Liver (tissue), 9 donors: ENCODE data around the gene POLA1. TPM values are rescaled to one million over a fixed set of nuclear protein-coding genes. Genes with fewer than 3 reads are reported as not detected.

Experiments used
- DNase-seq: peaks from one replicate; pipeline ENCODE4 v3.0.0-alpha.2; 2017; ENCODE audit warnings: low spot score
- H3K27ac ChIP-seq, 2 donors: one replicate each; pipeline ENCODE4 v1.7.0; 2013; ENCODE audit warnings: inconsistent platforms in 2 of 2, low read length in 2 of 2, control low read depth in 1 of 2, low read depth in 1 of 2, mild to moderate bottlenecking in 1 of 2
- H3K27me3 ChIP-seq, 4 donors: one replicate each; pipeline versions ENCODE4 v1.6.1 to v1.7.0; 2013; ENCODE audit warnings: low read length in 3 of 4, inconsistent platforms in 1 of 4, mild to moderate bottlenecking in 1 of 4, moderate library complexity in 1 of 4; ENCODE audit not compliant: control insufficient read depth in 4 of 4, insufficient read depth in 4 of 4
- H3K36me3 ChIP-seq, 4 donors: one replicate each; pipeline versions ENCODE4 v1.6.1 to v1.7.0; 2013; ENCODE audit warnings: low read length in 3 of 4, mild to moderate bottlenecking in 3 of 4, low read depth in 1 of 4, moderate library complexity in 1 of 4; ENCODE audit not compliant: control insufficient read depth in 4 of 4, insufficient read depth in 3 of 4
- H3K4me1 ChIP-seq, 4 donors: one replicate each; pipeline versions ENCODE4 v1.6.1 to v1.7.0; 2013; ENCODE audit warnings: low read length in 3 of 4, mild to moderate bottlenecking in 3 of 4, moderate library complexity in 1 of 4; ENCODE audit not compliant: control insufficient read depth in 4 of 4, insufficient read depth in 4 of 4
- H3K4me3 ChIP-seq, 3 donors: one replicate each; pipeline versions ENCODE4 v1.6.1 to v1.7.0; 2013; ENCODE audit warnings: low read length in 3 of 3, control low read depth in 1 of 3, low read depth in 1 of 3, mild to moderate bottlenecking in 1 of 3
- H3K9ac ChIP-seq, 2 donors: one replicate each; pipeline ENCODE4 v1.7.0; 2013; ENCODE audit warnings: low read length in 2 of 2, mild to moderate bottlenecking in 2 of 2, moderate library complexity in 2 of 2, control low read depth in 1 of 2, low read depth in 1 of 2
- H3K9me3 ChIP-seq, 4 donors: one replicate each; pipeline versions ENCODE4 v1.6.1 to v1.7.0; 2013; ENCODE audit warnings: low read length in 3 of 4; ENCODE audit not compliant: control insufficient read depth in 4 of 4
- EGR1 ChIP-seq, 2 donors: IDR thresholded peaks; 2 replicates each; pipeline ENCODE4 v1.6.1; 2016 to 2018; ENCODE audit warnings: antibody characterized with exemption in 2 of 2, low read depth in 2 of 2
- FOXA1 ChIP-seq: IDR thresholded peaks from 2 replicates; pipeline ENCODE4 v1.6.1; 2016; ENCODE audit warnings: antibody characterized with exemption
- FOXA2 ChIP-seq: IDR thresholded peaks from 2 replicates; pipeline ENCODE4 v1.6.1; 2016; ENCODE audit warnings: antibody characterized with exemption
- GABPA ChIP-seq, 2 donors: IDR thresholded peaks in 1 of 2; conservative IDR thresholded peaks in 1 of 2; 2 replicates each; pipeline ENCODE4 v1.6.1; 2016; ENCODE audit warnings: antibody characterized with exemption in 2 of 2, mild to moderate bottlenecking in 1 of 2, moderate library complexity in 1 of 2
- HNF4G ChIP-seq: IDR thresholded peaks from 2 replicates; pipeline ENCODE4 v1.6.1; 2016; ENCODE audit warnings: antibody characterized with exemption
- JUND ChIP-seq, 2 donors: IDR thresholded peaks; 2 replicates each; pipeline ENCODE4 v1.6.1; 2016; ENCODE audit warnings: antibody characterized with exemption in 2 of 2
- NR2F2 ChIP-seq: IDR thresholded peaks from 2 replicates; pipeline ENCODE4 v1.6.1; 2016; ENCODE audit warnings: antibody characterized with exemption
- RAD21 ChIP-seq, 2 donors: IDR thresholded peaks; 2 replicates each; pipeline ENCODE4 v1.6.1; 2016; ENCODE audit warnings: antibody characterized with exemption in 2 of 2, mild to moderate bottlenecking in 2 of 2
- RXRA ChIP-seq, 2 donors: IDR thresholded peaks; 2 replicates each; pipeline ENCODE4 v1.6.1; 2017 to 2018; ENCODE audit warnings: antibody characterized with exemption in 2 of 2, mild to moderate bottlenecking in 1 of 2
- TAF1 ChIP-seq: conservative IDR thresholded peaks from 2 replicates; pipeline ENCODE4 v1.6.1; 2016; ENCODE audit warnings: antibody characterized with exemption, mild to moderate bottlenecking
- YY1 ChIP-seq: IDR thresholded peaks from 2 replicates; pipeline ENCODE4 v1.6.1; 2016; ENCODE audit warnings: antibody characterized with exemption, mild to moderate bottlenecking
- ZBTB33 ChIP-seq: IDR thresholded peaks from 2 replicates; pipeline ENCODE4 v1.6.1; 2016; ENCODE audit warnings: antibody characterized with exemption
- WGBS: extraction: QIAGEN DNeasy Blood & Tissue Kit; methylation state at CpG from one replicate; pipeline ENCODE4 v1.1.7; 2013; 5-methylcytosine and 5-hydroxymethylcytosine counted together
- polyA plus RNA-seq, 2 donors: library from polyadenylated mRNA; stranded (reverse) in 1 of 2; unstranded in 1 of 2; fragments of 200-250 nt in 1 of 2; fragments of >200 nt in 1 of 2; fragmentation: Nextera tagmentation in 1 of 2; extraction: Ambion mirVana in 1 of 2; gene quantifications; one replicate each; pipeline versions ENCODE4 v1.2.1 to v1.2.3, GENCODE V29; 2013 to 2015
- total RNA-seq, 2 donors: library from RNA; depleted of rRNA; stranded (reverse); fragments of >200 nt; gene quantifications; one replicate each; pipeline ENCODE4 v1.2.3, GENCODE V29; 2014
- TF ChIP-seq, protein P1 (sequence below): IDR thresholded peaks from 2 replicates; pipeline ENCODE4 v1.6.1; 2016; ENCODE audit warnings: antibody characterized with exemption, mild to moderate bottlenecking
- TF ChIP-seq, protein P2 (sequence below): IDR thresholded peaks from 2 replicates; pipeline ENCODE4 v1.6.1; 2016; ENCODE audit warnings: antibody characterized with exemption
- TF ChIP-seq, protein P3 (sequence below): fragments of 150-350 bp; IDR thresholded peaks from 2 replicates; pipeline ENCODE4 v1.5.1; 2017; ENCODE audit warnings: improper control_type of control experiment, low read depth, low read length; ENCODE audit not compliant: missing input control
- TF ChIP-seq, protein P4 (sequence below): IDR thresholded peaks from 2 replicates; pipeline ENCODE4 v1.6.1; 2016; ENCODE audit warnings: antibody characterized with exemption
- donor health status: healthy.
- donor health status: healthy.
- donor health status: healthy.
- donor health status: healthy.
- donor health status: healthy.

Gene POLA1
- total and polyA plus RNA-seq, 4 donors = 0.93 to 12.7 (median 4.3) TPM

- TF ChIP-seq YY1 = no peak
- TF ChIP-seq JUND (IDR thresholded peaks at IDR 0.05) = no peak
- no peak for TF ChIP-seq NR2F2
- TF ChIP-seq, protein P1, sequence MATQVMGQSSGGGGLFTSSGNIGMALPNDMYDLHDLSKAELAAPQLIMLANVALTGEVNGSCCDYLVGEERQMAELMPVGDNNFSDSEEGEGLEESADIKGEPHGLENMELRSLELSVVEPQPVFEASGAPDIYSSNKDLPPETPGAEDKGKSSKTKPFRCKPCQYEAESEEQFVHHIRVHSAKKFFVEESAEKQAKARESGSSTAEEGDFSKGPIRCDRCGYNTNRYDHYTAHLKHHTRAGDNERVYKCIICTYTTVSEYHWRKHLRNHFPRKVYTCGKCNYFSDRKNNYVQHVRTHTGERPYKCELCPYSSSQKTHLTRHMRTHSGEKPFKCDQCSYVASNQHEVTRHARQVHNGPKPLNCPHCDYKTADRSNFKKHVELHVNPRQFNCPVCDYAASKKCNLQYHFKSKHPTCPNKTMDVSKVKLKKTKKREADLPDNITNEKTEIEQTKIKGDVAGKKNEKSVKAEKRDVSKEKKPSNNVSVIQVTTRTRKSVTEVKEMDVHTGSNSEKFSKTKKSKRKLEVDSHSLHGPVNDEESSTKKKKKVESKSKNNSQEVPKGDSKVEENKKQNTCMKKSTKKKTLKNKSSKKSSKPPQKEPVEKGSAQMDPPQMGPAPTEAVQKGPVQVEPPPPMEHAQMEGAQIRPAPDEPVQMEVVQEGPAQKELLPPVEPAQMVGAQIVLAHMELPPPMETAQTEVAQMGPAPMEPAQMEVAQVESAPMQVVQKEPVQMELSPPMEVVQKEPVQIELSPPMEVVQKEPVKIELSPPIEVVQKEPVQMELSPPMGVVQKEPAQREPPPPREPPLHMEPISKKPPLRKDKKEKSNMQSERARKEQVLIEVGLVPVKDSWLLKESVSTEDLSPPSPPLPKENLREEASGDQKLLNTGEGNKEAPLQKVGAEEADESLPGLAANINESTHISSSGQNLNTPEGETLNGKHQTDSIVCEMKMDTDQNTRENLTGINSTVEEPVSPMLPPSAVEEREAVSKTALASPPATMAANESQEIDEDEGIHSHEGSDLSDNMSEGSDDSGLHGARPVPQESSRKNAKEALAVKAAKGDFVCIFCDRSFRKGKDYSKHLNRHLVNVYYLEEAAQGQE = no peak
- no peak for TF ChIP-seq RXRA (IDR thresholded peaks at IDR 0.05)
- no peak for TF ChIP-seq EGR1 (IDR thresholded peaks at IDR 0.05; ENCODE audit: low read depth in 2 of 2)
- TF ChIP-seq FOXA2 = no peak
- no peak for TF ChIP-seq ZBTB33
- no peak for TF ChIP-seq TAF1
- TF ChIP-seq, protein P2, sequence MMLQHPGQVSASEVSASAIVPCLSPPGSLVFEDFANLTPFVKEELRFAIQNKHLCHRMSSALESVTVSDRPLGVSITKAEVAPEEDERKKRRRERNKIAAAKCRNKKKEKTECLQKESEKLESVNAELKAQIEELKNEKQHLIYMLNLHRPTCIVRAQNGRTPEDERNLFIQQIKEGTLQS = no peak
- TF ChIP-seq, protein P3, sequence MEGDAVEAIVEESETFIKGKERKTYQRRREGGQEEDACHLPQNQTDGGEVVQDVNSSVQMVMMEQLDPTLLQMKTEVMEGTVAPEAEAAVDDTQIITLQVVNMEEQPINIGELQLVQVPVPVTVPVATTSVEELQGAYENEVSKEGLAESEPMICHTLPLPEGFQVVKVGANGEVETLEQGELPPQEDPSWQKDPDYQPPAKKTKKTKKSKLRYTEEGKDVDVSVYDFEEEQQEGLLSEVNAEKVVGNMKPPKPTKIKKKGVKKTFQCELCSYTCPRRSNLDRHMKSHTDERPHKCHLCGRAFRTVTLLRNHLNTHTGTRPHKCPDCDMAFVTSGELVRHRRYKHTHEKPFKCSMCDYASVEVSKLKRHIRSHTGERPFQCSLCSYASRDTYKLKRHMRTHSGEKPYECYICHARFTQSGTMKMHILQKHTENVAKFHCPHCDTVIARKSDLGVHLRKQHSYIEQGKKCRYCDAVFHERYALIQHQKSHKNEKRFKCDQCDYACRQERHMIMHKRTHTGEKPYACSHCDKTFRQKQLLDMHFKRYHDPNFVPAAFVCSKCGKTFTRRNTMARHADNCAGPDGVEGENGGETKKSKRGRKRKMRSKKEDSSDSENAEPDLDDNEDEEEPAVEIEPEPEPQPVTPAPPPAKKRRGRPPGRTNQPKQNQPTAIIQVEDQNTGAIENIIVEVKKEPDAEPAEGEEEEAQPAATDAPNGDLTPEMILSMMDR = no peak
- TF ChIP-seq, protein P4, sequence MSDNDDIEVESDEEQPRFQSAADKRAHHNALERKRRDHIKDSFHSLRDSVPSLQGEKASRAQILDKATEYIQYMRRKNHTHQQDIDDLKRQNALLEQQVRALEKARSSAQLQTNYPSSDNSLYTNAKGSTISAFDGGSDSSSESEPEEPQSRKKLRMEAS = no peak
- TF ChIP-seq GABPA (IDR thresholded peaks at IDR 0.05 in 1 of 2, conservative IDR thresholded peaks at IDR 0.05 in 1 of 2) = no peak
- Histone ChIP-seq H3K36me3 (no peaks in the 10 kb centered on the region), H3K9ac (no peak overlapping the region), H3K4me1 (no peaks in the 10 kb centered on the region), H3K27me3 (no peaks in the 10 kb centered on the region), H3K9me3 (no peaks in the 10 kb centered on the region), H3K4me3 (no peak overlapping the region), H3K27ac (no peak overlapping the region)
- DNase-seq = no peak
- WGBS = 95% methylated on average over 4 of the region's 4 CpGs
Observed at GRCh38 chrX:24851780-24852179, 158.1 kb downstream of the POLA1 start.

- no peaks in the 10 kb centered on the region for H3K9me3 ChIP-seq
- whole genome bisulfite sequencing = 95% methylated on average over 4 of the region's 4 CpGs
- H3K36me3 ChIP-seq = no peaks in the 10 kb centered on the region
- no peaks in the 10 kb centered on the region for H3K27me3 ChIP-seq
- DNase-seq = no peak
- H3K9ac ChIP-seq = no peak overlapping the region
- H3K4me3 ChIP-seq = no peak overlapping the region
- H3K4me1 ChIP-seq = no peaks in the 10 kb centered on the region
- no peak overlapping the region for H3K27ac ChIP-seq
- TF ChIP-seq ZBTB33 (no peak), RAD21 (IDR thresholded peaks at IDR 0.05) (no peak), YY1 (no peak), FOXA1 (no peak), EGR1 (IDR thresholded peaks at IDR 0.05; ENCODE audit: low read depth in 2 of 2) (no peak), RXRA (IDR thresholded peaks at IDR 0.05) (no peak), HNF4G (no peak)
- TF ChIP-seq, protein P4 = no peak
- TF ChIP-seq, protein P2 = no peak
- TF ChIP-seq, protein P1 = no peak
Observed at GRCh38 chrX:24858004-24858746, 164.5 kb downstream of the POLA1 start.
